GM19395 (cell line): ENCODE measurements around the gene SH3RF1.
"Not testable (repeated sequence)": the region's sequence is repeated elsewhere in the genome, so short reads cannot be mapped to it uniquely, and the experiment has no call there.

Experiments used
- ATAC-seq: cut with Tn5 transposase; IDR thresholded peaks from one replicate; pipeline ENCODE4 v1.9.1; 2021; ENCODE audit warnings: mild to moderate bottlenecking, moderate library complexity; ENCODE audit not compliant: unreplicated experiment

Gene SH3RF1

GRCh38 chr4:169277838-169278237, 7.1 kb upstream of the SH3RF1 start:
- not testable (repeated sequence) for ATAC-seq

- ATAC-seq: no peak
These were observed 4.4 kb upstream of the SH3RF1 start for GRCh38 chr4:169275180-169275579.

- no peak for ATAC-seq
These were observed 3.3 kb upstream of the SH3RF1 start for GRCh38 chr4:169274033-169274432.

- ATAC-seq: peak; percentile 18
These were observed 1.6 kb upstream of the SH3RF1 start for GRCh38 chr4:169272265-169272886.

- ATAC-seq: no peak
These were observed 894 bp upstream of the SH3RF1 start for GRCh38 chr4:169271692-169272007.

- peak; percentile 51 for ATAC-seq
These were observed 593 bp downstream of the SH3RF1 start for GRCh38 chr4:169269916-169270809.

GRCh38 chr4:169268951-169269760, 1.6 kb downstream of the SH3RF1 start:
- no peak for ATAC-seq

GRCh38 chr4:169267070-169267469, 3.7 kb downstream of the SH3RF1 start:
- ATAC-seq: no peak

- ATAC-seq: no peak
These were observed 4.1 kb downstream of the SH3RF1 start for GRCh38 chr4:169266661-169267060.

- no peak for ATAC-seq
These were observed 4.7 kb downstream of the SH3RF1 start for GRCh38 chr4:169266081-169266480.

- ATAC-seq: no peak
These were observed 6.9 kb downstream of the SH3RF1 start for GRCh38 chr4:169263791-169264392.

- no peak for ATAC-seq
These were observed 10.4 kb downstream of the SH3RF1 start for GRCh38 chr4:169260217-169260866.

- ATAC-seq: no peak
These were observed 11.5 kb downstream of the SH3RF1 start for GRCh38 chr4:169259271-169259670.

- no peak for ATAC-seq
These were observed 12.6 kb downstream of the SH3RF1 start for GRCh38 chr4:169258141-169258540.

GRCh38 chr4:169256856-169257761, 13.6 kb downstream of the SH3RF1 start:
- no peak for ATAC-seq

GRCh38 chr4:169256101-169256612, 14.6 kb downstream of the SH3RF1 start:
- ATAC-seq: no peak

GRCh38 chr4:169254546-169254983, 16.2 kb downstream of the SH3RF1 start:
- no peak for ATAC-seq

GRCh38 chr4:169253904-169254303, 16.9 kb downstream of the SH3RF1 start:
- no peak for ATAC-seq

- no peak for ATAC-seq
These were observed 17.6 kb downstream of the SH3RF1 start for GRCh38 chr4:169253113-169253671.
